AG09319 (cell line): ENCODE results near the gene ZNF512B.
"Not testable (repeated sequence)": the region's sequence is repeated elsewhere in the genome, so short reads cannot be mapped to it uniquely, and the experiment has no call there.

Experiments used
- DNase-seq: peaks from one replicate; pipeline ENCODE4 v3.0.0-alpha.2; 2010; ENCODE audit warnings: low read depth; ENCODE audit errors: extremely low read depth
- TF ChIP-seq, protein P1 (sequence below): IDR thresholded peaks from 2 replicates; pipeline ENCODE4 v1.5.1; 2011; ENCODE audit warnings: low read depth, mild to moderate bottlenecking, inconsistent platforms, low read length, moderate library complexity

The ZNF512B gene

GRCh38 chr20:63974402-63975200 is 4.9 kb upstream of the ZNF512B start:
- TF ChIP-seq, protein P1, sequence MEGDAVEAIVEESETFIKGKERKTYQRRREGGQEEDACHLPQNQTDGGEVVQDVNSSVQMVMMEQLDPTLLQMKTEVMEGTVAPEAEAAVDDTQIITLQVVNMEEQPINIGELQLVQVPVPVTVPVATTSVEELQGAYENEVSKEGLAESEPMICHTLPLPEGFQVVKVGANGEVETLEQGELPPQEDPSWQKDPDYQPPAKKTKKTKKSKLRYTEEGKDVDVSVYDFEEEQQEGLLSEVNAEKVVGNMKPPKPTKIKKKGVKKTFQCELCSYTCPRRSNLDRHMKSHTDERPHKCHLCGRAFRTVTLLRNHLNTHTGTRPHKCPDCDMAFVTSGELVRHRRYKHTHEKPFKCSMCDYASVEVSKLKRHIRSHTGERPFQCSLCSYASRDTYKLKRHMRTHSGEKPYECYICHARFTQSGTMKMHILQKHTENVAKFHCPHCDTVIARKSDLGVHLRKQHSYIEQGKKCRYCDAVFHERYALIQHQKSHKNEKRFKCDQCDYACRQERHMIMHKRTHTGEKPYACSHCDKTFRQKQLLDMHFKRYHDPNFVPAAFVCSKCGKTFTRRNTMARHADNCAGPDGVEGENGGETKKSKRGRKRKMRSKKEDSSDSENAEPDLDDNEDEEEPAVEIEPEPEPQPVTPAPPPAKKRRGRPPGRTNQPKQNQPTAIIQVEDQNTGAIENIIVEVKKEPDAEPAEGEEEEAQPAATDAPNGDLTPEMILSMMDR: no peak
- no peak for DNase-seq

DNA sequence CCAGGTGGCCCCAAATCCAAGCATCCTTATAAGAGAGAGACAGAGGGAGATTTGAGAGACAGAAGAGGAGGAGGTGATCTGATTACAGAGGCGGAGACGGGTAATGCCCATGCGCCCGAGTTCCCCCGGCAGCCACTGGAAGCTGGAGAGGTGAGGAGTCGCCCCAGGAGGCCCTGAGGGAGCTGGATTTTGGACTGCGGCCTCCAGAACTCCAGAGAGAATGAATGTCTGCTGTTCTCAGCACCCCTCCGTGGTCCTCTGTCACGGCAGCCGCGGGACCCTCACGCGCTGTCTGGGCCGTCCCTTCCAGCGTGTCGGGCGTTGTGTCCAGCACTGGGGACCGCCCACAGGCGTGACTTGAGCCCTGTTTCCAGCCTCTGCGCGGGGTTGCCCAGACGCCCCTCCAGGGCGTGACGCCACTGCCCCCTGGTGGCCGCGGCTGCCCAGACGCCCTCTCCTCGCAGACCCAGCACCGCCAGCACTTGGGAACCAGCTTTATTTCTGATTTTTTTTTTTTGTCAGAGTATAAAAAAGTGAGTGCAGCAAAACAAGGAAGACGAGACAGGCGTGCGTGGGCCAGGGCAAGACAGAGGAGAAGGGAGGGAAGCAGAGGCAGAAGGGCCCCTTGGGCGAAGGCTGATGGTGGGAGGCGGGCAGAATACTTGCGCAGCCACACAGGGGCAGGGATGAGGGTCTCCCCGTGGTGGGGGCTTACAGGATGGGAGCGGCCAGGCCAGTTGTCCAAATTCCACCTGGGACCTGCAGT is 4.1 kb upstream of the ZNF512B start:
- TF ChIP-seq, protein P1: peak; percentile 98
- DNase-seq: no peak

GRCh38 chr20:63973160-63973479 is 3.4 kb upstream of the ZNF512B start:
- no peak for DNase-seq
- TF ChIP-seq, protein P1: no peak

DNA sequence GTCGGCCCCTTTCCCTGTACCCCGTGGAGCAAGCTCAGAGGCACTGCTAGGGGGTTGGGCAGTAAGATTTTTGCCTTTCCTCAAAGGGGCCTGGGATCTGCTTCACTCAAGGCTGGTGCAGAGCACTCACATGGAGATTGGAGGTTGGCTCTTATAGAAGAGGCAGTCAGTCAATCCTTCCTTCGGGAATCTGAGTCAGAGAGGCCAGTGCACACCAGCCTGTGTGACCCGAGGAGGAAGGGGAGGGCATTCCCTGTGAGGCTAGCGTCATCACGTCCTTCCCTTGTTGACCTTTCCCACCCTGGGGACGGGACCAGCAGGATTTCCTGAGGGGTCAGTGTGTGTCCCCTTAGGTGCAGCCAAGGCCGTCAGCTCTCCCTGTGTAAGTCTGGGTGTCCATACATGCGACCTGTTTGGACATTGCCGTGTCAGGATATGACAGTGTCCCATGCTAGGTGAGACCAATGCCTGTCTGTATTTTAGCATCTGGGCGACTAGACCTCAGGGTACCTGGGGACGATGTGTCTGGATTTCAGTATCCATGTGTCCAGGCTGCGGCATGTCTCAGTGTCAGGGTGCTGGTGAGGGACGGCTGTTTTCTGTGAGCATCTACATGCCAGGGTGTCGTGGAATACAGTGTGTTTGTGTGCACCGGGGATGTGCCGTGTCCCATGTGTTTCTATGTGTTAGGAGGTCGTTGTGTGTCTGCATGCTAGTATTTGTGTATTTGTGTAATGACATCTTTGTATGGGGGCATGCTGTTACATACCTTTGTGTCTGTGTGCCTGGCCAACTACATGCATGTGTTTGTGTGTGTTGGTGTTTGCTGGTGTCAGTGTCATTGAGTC is 2.8 kb upstream of the ZNF512B start:
- TF ChIP-seq, protein P1: no peak

DNA sequence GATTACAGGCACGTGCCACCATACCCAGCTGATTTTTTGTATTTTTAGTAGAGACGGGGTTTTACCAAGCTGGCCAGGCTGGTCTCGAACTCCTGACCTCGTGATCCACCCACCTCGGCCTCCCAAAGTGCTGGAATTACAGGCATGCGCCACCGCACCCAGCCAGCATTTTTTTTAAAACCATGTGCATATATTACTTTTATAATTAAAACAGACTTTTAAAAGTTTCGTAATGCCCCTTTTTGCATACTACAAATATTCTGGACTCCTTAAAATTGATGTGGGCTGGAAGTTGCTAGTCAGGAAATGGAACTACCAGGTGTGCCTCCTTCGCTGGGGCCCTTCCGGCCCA is 2.2 kb upstream of the ZNF512B start:
- DNase-seq: not testable (repeated sequence)

More for the DNA sequence above, 2.8 kb upstream of the ZNF512B start:
- DNase-seq: no peak

- TF ChIP-seq, protein P1: no peak
Measured at GRCh38 chr20:63970714-63971431, 1.1 kb upstream of the ZNF512B start.

More at GRCh38 chr20:63970714-63971431, 1.1 kb upstream of the ZNF512B start:
- no peak for DNase-seq
